ENCODE data around the gene ME3.

ME3 gene

GRCh38 chr11:86692317-86692716, 19.9 kb upstream of the ME3 start:
- DNase-seq: no peak

DNA sequence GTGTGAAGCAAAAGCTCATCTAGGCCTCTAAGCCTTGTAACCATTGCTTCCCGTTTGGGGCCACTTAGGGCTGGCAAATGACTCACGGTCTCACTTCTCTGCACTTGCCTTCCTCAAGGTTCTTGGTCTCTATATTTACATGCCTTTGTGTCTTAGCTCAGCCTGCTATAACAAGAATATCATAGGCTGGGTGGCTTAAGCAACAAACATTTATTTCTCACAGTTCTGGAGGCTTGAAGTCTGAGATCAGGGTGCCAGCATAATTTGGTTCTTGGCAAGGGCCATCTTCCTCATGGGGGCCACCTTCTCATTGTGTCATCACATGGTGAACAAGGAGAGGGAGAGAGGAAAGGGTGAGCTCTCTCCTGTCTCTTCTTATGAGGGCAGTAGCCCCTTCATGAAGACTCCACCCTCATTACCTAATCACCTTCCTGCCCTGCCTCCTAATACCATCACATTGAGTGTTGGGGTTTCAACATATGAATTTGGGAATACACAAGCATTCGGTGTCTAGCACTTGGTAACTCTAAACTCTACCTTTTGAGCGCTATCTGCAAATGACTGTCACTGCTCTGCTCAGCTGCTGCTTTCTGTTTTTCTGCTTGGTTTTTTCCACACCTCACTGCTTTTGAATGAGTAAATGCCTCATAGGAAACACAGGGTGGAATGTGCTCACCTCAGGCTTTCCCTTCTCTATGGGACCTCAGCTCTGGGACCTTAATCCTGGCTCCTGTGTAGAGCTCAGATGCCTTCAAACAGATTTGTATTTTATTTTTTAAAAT, 16.2 kb upstream of the ME3 start:
- DNase-seq: no peak

DNA sequence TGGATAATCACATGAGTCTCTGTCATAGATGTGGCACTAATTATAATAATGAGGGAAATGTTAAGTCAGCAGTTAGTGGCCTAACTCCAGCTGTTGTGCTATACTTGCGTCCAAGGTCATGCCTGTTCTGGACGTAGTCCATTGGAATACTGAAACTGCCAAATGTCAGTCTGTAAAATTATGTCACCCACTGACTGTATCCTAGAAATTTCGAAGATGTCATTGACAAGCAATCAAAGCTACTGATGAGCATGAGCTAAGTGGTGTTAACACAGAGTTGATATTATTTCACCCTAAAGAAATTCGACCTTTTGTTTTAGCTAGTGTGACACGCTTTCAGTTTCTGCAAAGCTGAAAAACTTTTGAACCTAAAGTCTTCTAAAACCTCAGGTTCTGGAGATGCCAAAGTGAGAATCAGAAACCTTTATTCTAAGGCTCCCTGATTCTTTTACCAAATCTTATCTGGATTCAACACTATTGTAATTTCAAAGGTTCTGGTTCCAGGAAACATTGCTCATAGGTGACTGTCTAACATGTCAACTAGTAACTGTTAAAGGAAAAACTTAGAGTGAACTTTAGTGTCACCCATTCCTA, 14.9 kb upstream of the ME3 start:
- no peak for DNase-seq

- DNase-seq: no peak
Observed at GRCh38 chr11:86686531-86686930, 14.1 kb upstream of the ME3 start.

- DNase-seq: no peak
Observed at GRCh38 chr11:86681483-86681756, 9.0 kb upstream of the ME3 start.

- no peak for DNase-seq
Observed at GRCh38 chr11:86680716-86681482, 8.5 kb upstream of the ME3 start.

GRCh38 chr11:86678823-86679222, 6.4 kb upstream of the ME3 start:
- DNase-seq: no peak

- DNase-seq: no peak
Observed at GRCh38 chr11:86678296-86678695, 5.9 kb upstream of the ME3 start.

GRCh38 chr11:86676533-86677154, 4.2 kb upstream of the ME3 start:
- no peak for DNase-seq

GRCh38 chr11:86676010-86676409, 3.6 kb upstream of the ME3 start:
- no peak for DNase-seq

DNA sequence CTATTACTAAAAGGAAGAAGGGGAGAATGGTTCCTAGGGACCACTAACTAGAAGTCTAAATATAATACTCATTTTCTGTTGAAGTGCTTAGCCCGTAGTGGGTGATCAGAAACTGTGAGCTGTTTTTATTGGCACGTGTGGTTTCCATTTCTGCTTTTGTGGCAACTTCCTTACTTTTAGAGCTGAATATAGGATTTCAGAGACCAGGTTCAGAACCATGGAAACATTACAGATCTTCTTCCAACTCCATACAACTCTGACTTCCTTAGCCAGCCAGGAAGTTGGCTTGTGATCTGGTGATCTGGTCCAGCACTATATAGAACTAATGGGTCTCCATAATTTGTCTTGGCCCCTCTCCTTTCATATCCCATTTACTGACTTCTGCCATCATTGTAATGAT, 2.6 kb upstream of the ME3 start:
- DNase-seq: no peak

- DNase-seq: no peak
Observed at GRCh38 chr11:86673872-86674750, 1.7 kb upstream of the ME3 start.

- no peak for DNase-seq
Observed at GRCh38 chr11:86673055-86673843, 833 bp upstream of the ME3 start.

GRCh38 chr11:86671531-86672006, 847 bp downstream of the ME3 start:
- peak; percentile 23 for DNase-seq

GRCh38 chr11:86670911-86671310, 1.5 kb downstream of the ME3 start:
- no peak for DNase-seq

GRCh38 chr11:86670181-86670580, 2.2 kb downstream of the ME3 start:
- DNase-seq: no peak

GRCh38 chr11:86669424-86669823, 3.0 kb downstream of the ME3 start:
- DNase-seq: no peak

- no peak for DNase-seq
Observed at GRCh38 chr11:86668929-86669328, 3.5 kb downstream of the ME3 start.

GRCh38 chr11:86666193-86666592, 6.2 kb downstream of the ME3 start:
- DNase-seq: no peak

DNA sequence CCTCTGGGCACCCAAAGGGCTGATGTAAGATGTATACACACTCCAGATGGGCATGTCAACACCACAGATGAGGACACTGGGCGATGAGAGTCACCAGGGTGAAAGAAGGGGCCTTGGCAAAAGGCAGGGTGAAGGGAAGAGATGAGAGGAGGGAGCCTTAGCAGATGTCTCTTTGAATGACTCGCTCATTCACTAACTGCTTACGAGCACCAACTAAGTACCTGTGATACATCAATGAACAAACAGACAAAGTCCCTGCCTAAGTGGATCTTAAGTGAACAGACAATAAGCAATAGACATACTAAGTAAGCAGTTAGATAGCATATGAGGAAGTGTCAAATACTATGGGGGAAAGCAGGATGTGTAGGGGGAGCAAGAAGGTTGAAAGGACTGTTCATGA, 7.5 kb downstream of the ME3 start:
- no peak for DNase-seq

DNA sequence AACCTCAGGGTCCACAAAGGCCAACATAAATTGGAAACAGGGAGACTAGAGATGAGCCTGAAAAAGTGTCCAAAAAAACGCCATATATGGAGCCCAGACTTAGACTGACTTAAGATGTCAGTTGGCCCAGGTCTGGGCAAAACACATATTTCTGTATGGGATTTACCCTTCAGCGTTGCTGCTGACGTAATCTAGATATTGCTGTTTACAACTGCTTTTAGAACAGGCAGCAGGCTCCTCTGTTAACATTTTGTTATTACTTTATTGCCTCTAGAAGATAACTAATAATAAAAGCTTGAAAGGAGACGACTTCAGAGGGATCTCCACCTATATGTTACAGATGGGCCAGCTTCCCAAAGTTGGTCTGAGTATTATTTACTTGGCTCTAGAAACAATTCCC, 8.7 kb downstream of the ME3 start:
- DNase-seq: no peak

DNA sequence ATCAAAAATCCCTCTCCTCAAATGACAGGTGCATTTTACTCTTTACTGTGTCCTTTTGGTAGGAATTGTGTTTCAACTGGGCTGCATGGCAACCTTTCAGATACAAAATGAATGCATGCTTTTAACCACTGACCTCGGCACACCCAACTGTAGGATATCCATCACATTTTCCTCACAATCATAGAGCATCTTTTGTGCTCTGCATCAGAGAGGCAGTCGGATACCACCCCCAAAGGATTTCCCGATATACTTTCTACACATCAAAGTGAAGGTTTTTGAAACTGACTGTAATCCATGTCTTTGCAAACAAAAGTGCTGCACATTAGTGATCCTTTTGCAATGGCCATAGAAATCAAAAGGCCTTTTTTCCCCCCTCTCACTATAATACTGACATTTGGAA, 9.1 kb downstream of the ME3 start:
- no peak for DNase-seq
